Cardiac septum (tissue), 1 donor: ENCODE measurements around the gene ATF7IP2. TPM values are rescaled to one million over a fixed set of nuclear protein-coding genes. Genes with fewer than 3 reads are reported as not detected.
"Not testable (repeated sequence)": the region's sequence is repeated elsewhere in the genome, so short reads cannot be mapped to it uniquely, and the experiment has no call there.

Experiments
- DNase-seq: peaks from one replicate; pipeline ENCODE4 v3.0.0-alpha.2; 2020; ENCODE audit warnings: low spot score
- intact Hi-C: fragments of 100-400 bp; cut with DNase I; formaldehyde crosslinking; loops from one replicate; pipeline ENCODE4 v1.14.0; 2022
- total RNA-seq: library from RNA; stranded (reverse); fragmentation: NEBNext Ultra II Directional; extraction: Animal tissue kit (Norgen Biotek cat#: 25700); gene quantifications from one replicate; pipeline ENCODE4 v1.2.1, GENCODE V29; 2021
- donor health status: DM: no; HTN: no; CAD: no.

ATF7IP2 gene
- total RNA-seq, 1 donor from 2014 or later = 42.3 TPM

DNA sequence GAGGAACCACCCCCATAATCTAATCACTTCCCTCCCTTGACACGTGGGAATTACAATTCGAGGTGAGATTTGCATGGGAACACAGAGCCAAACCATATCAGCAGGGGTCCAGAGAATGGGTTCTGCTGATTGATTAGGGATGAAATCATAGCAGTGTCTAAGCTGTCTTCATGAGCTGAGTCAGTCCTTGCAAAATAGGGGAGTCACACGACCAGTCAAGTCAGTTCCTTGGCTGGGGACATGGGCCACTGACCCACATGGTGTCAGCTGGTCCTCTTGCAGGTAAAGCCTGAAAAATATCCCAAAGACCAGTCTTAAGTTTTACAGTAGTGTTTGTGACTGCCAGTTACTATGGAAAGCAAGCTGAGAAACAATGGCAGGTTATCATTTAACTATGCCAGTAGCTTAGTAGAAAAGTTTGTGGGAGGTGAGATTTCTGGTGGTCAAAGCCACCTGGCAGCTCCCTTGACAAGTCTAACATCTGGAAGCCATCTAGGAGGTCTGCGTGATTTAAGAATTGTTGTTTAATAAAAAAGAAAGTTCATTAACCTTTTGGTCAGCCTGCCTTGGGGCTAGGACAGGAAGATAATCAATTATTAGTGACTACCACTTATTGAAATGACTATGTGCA is 15.7 kb upstream of the ATF7IP2 start:
- no peak for DNase-seq
- intact Hi-C loops = no loop called here

DNA sequence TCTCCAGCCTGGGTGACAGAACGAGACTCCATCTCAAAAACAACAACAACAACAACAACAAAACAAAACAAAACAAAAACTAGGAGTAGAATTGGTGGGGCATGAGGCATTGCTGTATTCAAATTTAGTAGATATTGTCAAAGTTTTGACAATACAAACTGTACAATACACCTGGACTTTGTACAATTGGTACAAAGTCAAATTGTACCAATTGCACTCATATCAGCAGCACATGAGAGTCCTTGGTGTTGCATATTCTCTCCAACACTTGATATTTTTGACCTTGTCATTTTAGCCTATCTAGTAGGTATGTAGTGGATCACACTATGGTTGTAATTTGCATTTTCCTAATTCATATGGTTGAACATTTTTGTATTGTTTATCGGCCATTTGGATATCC is 14.3 kb upstream of the ATF7IP2 start:
- DNase-seq = no peak
- intact Hi-C loops = no loop called here

- intact Hi-C loops = no loop called here
- no peak for DNase-seq
Measured at GRCh38 chr16:10373556-10373955, 12.3 kb upstream of the ATF7IP2 start.

- no peak for DNase-seq
- intact Hi-C loops = no loop called here
Measured at GRCh38 chr16:10376229-10376628, 9.6 kb upstream of the ATF7IP2 start.

DNA sequence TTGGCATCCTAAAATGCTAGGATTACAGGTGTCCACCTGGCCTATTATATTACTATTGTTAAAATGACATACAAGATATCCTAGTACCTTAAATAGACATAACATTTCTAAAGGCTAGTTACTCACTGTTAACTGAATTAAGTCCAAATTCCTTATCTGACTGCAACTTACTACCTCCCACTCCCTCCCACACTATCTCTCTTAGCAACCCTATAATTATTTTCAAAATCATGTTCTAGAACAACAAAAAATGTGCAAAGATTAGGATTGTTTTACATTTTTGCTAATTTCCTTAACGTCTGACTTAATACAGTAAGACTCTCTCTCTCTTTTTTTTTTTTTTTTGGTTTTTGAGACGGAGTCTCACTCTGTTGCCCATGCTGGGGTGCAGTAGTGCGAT is 2.2 kb upstream of the ATF7IP2 start:
- intact Hi-C loops = no loop called here
- no peak for DNase-seq

DNA sequence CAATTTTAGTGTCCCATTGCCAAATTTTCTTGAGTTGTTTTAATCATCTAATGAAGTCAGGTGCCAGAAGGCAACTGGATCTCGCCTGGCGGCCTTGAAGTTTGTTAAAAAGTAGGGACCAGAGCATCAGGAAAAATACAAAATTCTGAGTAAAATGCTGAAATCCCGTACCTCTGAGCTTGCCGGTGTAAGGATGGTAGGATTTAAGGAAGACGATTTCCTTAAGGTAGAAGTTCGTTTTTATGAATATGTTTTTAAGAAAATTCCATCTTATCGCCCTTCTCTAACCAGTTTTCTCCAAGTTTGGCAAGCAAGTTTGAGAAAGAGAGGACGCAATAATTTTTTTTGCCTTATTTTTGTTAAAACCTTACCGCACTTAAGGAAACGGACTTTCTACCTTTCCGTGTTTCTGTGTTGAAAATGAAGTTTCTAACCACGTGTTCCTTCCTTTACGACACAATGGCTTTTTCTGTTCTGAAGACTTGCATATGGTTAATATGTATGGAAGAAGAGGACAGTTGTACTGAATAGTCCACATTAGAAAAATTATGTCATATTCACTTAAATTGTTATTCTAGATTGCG is 748 bp downstream of the ATF7IP2 start:
- intact Hi-C loops = no loop called here
- DNase-seq = no peak

- DNase-seq = no peak
- intact Hi-C loops = no loop called here
Measured at GRCh38 chr16:10387188-10387617, 1.3 kb downstream of the ATF7IP2 start.

GRCh38 chr16:10388988-10389387 is 3.1 kb downstream of the ATF7IP2 start:
- DNase-seq = no peak
- intact Hi-C loops = no loop called here

- intact Hi-C loops = no loop called here
- DNase-seq = no peak
Measured at GRCh38 chr16:10390330-10390729, 4.5 kb downstream of the ATF7IP2 start.

DNA sequence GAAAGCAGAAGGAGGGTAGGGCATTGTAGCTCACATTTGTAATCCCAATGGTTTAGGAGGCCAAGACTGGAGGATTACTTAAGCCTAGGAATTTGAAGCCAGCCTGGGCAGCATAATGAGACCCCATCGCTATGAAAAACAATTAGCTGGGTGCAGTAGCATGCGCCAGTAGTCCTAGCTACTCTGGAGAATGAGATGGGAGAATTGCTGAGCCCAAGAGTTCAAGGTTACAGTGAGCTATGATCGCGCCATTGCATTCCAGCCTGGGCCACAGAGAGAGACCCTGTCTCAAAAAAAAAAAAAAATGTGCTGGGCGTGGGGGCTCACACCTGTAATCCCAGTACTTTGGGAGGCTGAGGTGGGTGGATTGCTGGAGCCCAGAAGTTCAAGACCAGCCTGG is 5.0 kb downstream of the ATF7IP2 start:
- DNase-seq = no peak
- intact Hi-C loops = no loop called here

DNA sequence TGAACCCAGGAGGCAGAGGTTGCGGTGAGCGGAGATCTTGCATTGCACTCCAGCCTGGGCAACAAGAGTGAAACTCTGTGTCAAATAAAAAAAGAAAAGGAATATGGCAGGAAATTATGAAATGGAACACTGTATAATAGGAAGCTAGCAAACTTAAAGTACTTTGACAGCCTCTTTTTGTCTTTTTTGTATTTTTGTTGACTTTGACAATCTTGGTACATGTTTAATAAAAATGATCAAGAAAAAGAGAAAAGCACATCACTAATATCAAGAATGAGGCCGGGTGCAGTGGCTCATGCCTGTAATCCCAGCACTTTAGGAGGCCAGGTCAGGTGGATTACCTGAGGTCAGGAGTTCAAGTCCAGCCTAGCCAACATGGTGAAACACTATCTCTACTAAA is 5.5 kb downstream of the ATF7IP2 start:
- no peak for DNase-seq
- intact Hi-C loops = no loop called here

GRCh38 chr16:10402975-10403374 is 17.1 kb downstream of the ATF7IP2 start:
- intact Hi-C loops = no loop called here
- DNase-seq = no peak

GRCh38 chr16:10405386-10405939 is 19.6 kb downstream of the ATF7IP2 start:
- no peak for DNase-seq

GRCh38 chr16:10408824-10409381 is 23.0 kb downstream of the ATF7IP2 start:
- DNase-seq = no peak
- intact Hi-C loops = no loop called here

More at GRCh38 chr16:10405386-10405939, 19.6 kb downstream of the ATF7IP2 start:
- intact Hi-C loops = no loop called here

DNA sequence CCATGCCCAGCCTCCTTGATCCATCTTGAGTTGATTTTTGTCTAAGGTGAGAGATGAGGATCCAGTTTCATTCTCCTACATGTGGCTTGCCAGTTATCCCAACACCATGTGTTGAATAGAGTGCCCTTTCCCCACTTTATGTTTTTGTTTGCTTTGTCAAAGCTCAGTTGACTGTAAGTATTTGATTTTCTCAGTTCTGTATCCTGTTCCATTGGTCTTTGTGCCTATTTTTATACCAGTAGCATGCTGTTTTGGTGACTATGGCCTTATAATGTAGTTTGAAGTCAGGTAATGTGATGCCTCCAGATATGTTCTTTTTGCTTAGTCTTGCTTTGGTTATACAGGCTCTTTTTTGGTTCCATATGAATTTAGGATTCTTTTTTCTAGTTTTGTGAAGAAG is 23.9 kb downstream of the ATF7IP2 start:
- intact Hi-C loops, DNase-seq: not testable (repeated sequence)

GRCh38 chr16:10410469-10410868 is 24.6 kb downstream of the ATF7IP2 start:
- no peak for DNase-seq
- intact Hi-C loops = no loop called here

DNA sequence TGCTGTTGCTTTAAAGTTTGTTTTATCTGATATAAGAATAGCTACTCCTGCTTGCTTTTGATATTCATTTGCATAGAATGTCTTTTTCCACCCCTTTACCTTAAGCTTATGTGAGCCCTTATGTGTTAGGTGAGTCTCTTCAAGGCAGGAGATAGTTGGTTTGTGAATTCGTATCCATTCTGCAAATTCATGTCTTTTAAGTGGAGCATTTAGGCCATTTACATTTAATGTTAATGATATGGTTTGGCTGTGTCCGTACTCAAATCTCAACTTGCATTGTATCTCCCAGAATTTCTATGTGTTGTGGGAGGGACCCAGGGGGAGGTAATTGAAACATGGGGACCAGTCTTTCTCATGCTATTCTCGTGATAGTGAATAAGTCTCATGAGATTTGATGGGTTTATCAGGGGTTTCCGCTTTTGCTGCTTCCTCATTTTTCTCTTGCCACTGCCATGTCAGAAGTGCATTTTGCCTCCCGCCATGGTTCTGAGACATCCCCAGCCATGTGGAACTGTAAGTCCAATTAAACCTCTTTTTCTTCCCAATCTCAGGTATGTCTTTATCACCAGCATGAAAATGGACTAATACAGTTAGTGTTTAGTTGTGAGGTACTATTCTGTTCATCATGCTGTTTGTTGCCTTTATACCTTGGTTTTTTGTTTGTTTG is 27.2 kb downstream of the ATF7IP2 start:
- DNase-seq = no peak
- intact Hi-C loops = no loop called here

- DNase-seq, intact Hi-C loops: not testable (repeated sequence)
Measured at GRCh38 chr16:10418204-10418603, 32.3 kb downstream of the ATF7IP2 start.

DNA sequence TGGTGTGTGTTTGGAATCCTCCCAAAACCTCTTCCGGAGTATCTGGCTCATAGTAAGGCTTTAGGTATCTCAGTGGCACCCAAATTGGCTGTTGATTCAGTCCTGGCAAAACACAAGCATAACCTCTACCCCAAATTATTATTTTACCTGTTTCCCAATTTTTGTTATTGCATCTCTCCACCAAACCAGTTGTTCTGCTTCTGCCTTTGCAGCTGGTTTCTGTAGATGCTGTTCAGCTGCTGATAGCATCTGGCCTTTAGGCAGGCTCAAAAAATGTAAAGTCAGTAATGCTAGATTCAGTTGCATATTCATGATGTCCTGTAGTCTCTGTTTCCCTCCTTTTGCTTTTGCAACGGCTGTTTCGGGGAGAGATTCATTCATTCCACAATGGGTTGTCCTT is 33.8 kb downstream of the ATF7IP2 start:
- intact Hi-C loops = no loop called here
- no peak for DNase-seq

DNA sequence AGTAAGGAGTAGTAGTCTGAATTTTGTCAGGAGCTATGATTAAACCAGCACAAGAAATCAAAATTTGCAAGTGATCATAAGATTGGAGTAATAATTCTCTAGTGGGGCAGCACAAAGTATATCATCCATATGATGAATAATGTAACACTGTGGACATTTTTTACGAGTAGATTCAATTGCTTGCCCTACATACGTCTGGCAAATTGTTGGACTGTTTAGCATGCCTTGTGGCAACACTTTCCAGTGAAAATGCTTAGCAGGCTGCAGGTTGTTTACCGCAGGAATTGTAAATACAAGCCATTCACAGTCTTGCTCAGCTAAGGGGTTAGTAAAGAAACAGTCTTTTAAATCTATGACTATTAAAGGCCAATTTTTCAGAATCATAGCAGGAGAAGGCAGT is 35.7 kb downstream of the ATF7IP2 start:
- intact Hi-C loops = no loop called here
- no peak for DNase-seq
